Tracheal epithelial cell (primary cell): ENCODE results near the gene CA6. TPM values are rescaled to one million over a fixed set of nuclear protein-coding genes. Genes with fewer than 3 reads are reported as not detected.

Experiments used
- total RNA-seq: library from RNA; depleted of rRNA; stranded (reverse); fragments of >200 nt; gene quantifications from 2 replicates; pipeline ENCODE4 v1.2.1, GENCODE V29; 2014

Gene CA6
- not detected in 2 replicates for total RNA-seq

GRCh38 chr1:8945568-8945967 lies at the start of gene CA6:
Gene CA6 (plus strand): TSS chr1:8945868. CDS start chr1:8945887, 19 bp downstream.

Other genes with a start within 250 kb of the CA6 start
- 21.9 and 40.1 TPM in 2 replicates for gene RERE, start 128.2 kb upstream of the CA6 start, total RNA-seq
- 1,547 and 2,967 TPM in 2 replicates for gene ENO1, start 67.2 kb upstream of the CA6 start, total RNA-seq
- gene SLC2A7, start 80.6 kb downstream of the CA6 start, total RNA-seq = not detected in 2 replicates
- under 0.01 TPM in 1 of 2 replicates, not detected in the other for gene SLC2A5, start 123.8 kb downstream of the CA6 start, total RNA-seq
- 20.0 and 26.0 TPM in 2 replicates for gene GPR157, start 183.2 kb downstream of the CA6 start, total RNA-seq